GF-D8 (cell line): ENCODE results near the gene CORO6.
A peak's percentile ranks its signal among the peaks of the same experiment; 100 is the strongest.

Source experiments
- DNase-seq: peaks from one replicate; lab custom pipeline; 2025; lab: John Stamatoyannopoulos, UW

CORO6 gene

GRCh38 chr17:29590411-29591145 lies 32.1 kb downstream of the CORO6 start:
- DNase-seq, result no peak

GRCh38 chr17:29589524-29590410 lies 32.9 kb downstream of the CORO6 start, which contains the start of gene GIT1:
TSS of gene GIT1 (minus strand) at chr17:29589648. CDS start at chr17:29589378, 270 bp downstream.
- DNase-seq, result no peak

GRCh38 chr17:29588562-29589411 lies 33.9 kb downstream of the CORO6 start:
- no peak for DNase-seq

- no peak for DNase-seq
These were observed 34.6 kb downstream of the CORO6 start for GRCh38 chr17:29588017-29588561.

GRCh38 chr17:29587591-29587990 lies 35.1 kb downstream of the CORO6 start:
- DNase-seq, result no peak

GRCh38 chr17:29586676-29587469 lies 35.8 kb downstream of the CORO6 start:
- DNase-seq, result no peak

GRCh38 chr17:29585080-29585751 lies 37.5 kb downstream of the CORO6 start:
- no peak for DNase-seq

GRCh38 chr17:29584452-29585079 lies 38.1 kb downstream of the CORO6 start:
- DNase-seq, result no peak

- DNase-seq, result no peak
These were observed 39.1 kb downstream of the CORO6 start for GRCh38 chr17:29583324-29584248.

- DNase-seq, result no peak
These were observed 39.9 kb downstream of the CORO6 start for GRCh38 chr17:29582772-29583171.

GRCh38 chr17:29582254-29582765 lies 40.4 kb downstream of the CORO6 start:
- DNase-seq, result no peak

- no peak for DNase-seq
These were observed 41.0 kb downstream of the CORO6 start for GRCh38 chr17:29581583-29582253.

- DNase-seq, result peak; percentile 36
These were observed 42.6 kb downstream of the CORO6 start for GRCh38 chr17:29579866-29580771.

GRCh38 chr17:29578626-29579485 lies 43.9 kb downstream of the CORO6 start:
- DNase-seq, result no peak

GRCh38 chr17:29577385-29578211 lies 45.1 kb downstream of the CORO6 start:
- no peak for DNase-seq
